Measurements from ENCODE around the gene ETF1.
A peak's percentile ranks its signal among the peaks of the same experiment; 100 is the strongest.

Gene ETF1

GRCh38 chr5:138542956-138543729 is at the start of gene ETF1:
TSS of gene ETF1 (minus strand) at chr5:138543236. CDS start at chr5:138542918, 318 bp downstream.
- DNase-seq (ENCODE audit: low read depth, low spot score): peak; percentile 100

GRCh38 chr5:138588013-138588788 is 45.2 kb upstream of the ETF1 start:
- DNase-seq (ENCODE audit: low read depth, low spot score): no peak

DNA sequence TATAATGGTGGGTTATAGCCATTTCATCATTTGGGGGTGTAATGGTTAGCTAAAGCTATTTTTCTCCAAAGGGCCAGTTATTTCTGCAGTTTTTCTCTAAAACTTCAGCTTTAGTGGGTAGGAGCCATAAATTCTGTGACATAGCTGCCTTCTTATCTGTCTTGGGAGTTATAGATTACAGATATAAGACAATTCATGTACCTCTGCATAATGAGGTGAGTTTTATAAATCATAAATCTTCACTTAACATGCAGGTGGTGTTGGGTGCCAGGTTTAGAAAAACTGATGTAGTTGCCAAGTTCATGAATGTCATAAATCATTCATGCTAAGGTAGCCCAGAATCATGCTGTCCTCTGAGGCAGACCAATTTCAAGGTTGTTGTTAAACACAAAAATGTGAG is 42.1 kb upstream of the ETF1 start:
- DNase-seq (ENCODE audit: low read depth, low spot score): no peak

DNA sequence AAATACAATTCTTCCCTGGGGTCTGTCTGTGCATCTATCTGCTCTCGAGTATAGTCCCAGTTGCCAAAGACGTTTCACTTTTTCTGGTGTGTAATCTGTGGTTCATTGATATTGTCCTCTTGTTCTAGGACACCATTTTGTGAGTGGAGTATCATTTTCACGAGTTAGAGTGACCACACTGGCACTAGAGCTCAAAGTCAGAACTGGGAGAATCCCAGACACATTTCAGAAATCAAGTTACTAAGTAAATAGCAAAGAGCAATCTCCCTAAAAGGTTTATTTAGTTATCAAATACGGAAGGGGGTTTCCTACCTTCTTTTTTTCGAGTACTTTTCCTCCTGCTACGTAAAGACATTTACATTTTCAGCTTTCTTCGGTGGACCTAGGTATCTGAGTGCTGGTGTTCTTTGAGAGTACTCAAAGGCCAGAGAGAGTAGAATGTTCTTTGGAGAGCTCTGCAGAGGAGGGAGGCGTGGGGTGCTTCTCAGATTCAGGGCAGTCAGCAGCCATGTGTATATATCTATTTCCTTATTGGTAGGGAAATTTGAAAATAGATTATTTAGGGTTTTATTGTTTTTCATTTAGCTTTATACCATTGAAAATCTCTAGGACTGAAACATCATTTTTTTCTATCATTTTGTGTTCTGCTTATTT is 41.1 kb upstream of the ETF1 start:
- DNase-seq (ENCODE audit: low read depth, low spot score): no peak

DNA sequence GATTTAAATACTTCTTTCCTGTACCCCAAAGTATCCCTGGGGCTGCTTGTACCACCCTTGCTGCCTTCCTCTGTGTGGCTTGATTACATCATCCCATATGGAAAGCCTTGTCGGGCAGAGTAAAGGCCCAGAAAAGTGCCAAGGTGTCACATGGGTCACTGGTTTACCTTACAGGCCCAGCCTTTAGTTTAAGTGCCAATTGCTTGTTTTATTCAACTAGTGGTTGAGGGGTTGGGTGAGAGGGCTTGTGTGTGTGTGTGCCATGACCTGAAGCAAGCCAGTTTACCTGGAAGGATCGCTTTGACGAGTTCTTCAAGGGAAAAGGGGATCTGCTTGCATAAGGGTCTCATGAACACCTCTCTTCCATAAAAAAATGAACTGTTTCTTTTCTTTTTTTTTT is 39.9 kb upstream of the ETF1 start:
- no peak for DNase-seq (ENCODE audit: low read depth, low spot score)

DNA sequence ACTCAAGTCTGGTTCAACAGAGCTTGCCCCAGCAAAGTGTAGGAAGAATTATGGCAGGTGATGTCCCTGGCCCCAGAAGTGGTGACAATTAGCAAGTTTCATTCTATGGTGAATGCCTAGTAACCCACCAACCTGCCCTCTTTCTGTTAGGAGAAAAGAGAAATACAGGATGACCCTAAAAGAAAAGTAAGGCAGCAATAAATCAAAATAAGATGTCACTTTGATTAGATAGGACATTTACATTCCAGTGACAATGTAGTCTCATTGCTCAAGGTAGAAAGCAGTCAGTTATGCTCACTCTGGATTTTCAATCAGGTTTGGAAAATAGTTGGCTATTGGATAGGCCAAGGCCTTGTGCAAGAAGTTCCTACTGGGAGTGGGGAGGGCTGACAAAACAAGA is 37.7 kb upstream of the ETF1 start:
- DNase-seq (ENCODE audit: low read depth, low spot score): no peak

DNA sequence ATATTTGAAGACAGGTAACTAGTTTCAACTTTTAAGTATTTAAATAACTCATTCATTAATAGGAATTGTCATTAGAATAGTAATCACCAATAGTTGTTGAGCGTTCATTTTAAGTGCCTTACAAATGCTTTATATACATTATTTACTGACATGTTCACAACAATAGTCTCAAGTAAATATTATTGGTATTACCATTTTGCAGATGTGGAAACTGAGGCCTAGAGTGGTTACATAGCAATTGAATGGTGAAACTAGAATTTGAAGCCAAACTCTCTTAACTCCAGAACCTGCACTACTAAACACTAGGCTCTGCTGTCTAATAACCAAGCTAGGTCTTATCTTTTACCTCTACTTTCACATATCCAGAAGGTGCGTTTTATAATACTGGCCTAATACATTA is 37.0 kb upstream of the ETF1 start:
- no peak for DNase-seq (ENCODE audit: low read depth, low spot score)

DNA sequence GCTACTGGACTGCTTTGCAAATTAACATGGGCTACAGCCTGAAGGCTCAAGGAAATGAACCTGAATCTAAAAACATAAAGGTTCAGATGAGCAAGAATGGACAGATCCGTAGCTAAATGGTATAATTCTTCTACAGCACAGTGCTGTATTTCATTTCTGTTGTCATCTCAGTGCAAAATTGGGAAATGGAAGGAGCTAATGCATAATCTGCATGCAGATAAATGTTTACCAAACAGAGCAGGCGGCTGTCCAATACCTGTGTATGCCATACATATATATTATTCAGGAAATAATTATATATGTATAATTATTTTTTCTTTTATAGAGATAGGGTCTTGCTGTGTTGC is 36.5 kb upstream of the ETF1 start:
- no peak for DNase-seq (ENCODE audit: low read depth, low spot score)

- no peak for DNase-seq (ENCODE audit: low read depth, low spot score)
Observed at GRCh38 chr5:138577452-138577851, 34.4 kb upstream of the ETF1 start.

DNA sequence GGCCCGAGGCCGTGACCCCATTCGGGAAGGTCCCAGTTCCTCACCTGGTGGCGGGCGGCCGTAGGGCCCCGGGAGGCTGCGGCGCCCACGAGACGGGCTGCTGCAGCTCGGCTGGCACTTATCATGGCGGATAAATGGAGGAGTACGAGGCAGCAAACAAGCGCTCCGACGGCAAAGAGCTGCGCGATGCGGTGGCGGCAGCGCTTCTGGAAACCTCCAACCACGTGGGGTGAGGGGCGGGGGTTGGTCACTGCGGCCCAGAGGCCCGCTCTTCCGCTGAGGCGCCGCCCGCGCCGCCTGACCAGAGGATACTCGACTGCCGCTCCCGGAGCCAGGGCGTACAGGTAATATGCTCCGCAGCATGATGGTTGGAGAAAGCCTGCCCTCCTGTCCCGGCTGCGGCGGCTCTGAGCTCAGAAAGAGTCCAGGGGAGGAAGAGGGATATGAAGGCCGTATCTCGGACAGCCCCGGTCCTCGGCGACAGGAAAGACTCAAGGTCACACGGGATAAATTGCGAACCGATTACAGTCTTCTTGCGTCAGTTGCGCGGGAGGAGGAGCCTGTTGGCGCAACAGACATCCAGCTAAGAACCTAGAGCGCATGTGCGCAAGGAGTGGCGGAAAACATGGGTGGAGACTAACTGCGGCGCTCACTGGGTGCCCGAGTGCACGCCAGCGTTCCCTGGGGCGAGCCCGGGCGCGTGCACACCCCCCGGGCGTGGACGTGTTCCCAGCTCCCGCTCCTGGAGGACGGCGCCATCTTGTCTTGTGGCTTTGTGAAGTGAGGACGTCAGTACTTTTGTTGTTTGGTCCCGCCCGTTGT is 32.4 kb upstream of the ETF1 start, which contains the start of gene HSPA9:
Gene HSPA9 (minus strand): TSS at position 208 of the 822 bp plus-strand sequence. CDS start 83 bp downstream, at position 125.
- peak; percentile 99 for DNase-seq (ENCODE audit: low read depth, low spot score)

DNA sequence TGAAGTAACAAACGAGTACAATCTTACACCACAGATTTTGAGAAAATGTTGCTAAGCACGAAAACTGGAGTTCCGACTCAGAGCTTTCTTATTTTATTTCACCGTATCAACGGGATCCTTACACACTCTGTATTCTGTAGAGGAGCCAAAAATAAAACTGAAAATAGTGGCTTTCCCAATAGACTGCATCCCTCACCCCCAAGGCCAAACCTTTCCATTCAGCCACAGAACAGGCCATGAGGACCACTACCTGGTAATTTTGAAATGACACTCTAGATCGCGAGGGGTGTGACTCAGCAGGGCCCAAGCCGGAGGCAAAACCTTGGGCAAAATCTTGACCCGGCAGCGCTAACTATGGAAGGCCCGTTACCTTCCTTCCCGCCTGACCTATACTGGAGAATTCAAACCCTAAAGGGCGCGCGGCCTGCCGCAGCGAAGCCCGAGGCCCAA is 31.7 kb upstream of the ETF1 start:
- no peak for DNase-seq (ENCODE audit: low read depth, low spot score)

DNA sequence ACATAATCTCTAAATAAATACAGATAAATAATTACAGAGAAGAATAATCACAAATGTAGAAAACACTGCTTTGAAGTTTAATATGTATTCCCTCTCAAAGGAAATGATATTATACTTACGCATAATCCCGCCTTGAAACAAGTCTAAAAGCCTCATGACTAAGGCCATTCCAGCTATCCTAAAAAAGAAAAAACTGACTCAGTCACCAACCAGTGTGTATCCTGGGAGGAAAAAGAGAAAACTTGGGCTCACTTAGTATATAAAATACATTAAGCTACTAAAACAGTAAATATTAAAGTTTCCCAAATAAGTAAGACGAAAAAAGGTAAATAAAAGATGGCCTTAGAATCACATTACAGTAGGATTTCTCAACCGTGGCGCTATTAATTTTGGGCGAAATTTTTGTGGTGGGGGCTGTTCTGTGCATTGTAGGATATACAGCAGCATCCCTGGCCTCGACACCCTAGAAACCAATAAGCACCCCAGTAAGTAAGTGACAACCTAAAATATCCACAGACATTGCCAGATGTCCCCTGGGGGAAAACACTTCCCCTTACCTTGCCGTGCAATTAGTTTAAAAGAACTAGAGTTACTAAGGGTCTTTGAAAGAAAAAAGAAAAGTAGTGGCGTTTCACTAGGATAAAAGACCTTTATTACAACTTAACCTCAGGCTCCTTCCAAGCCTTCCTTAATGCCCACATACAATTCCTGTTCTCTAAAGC is 31.1 kb upstream of the ETF1 start:
- no peak for DNase-seq (ENCODE audit: low read depth, low spot score)

- DNase-seq (ENCODE audit: low read depth, low spot score): no peak
Observed at GRCh38 chr5:138573223-138573622, 30.2 kb upstream of the ETF1 start.

DNA sequence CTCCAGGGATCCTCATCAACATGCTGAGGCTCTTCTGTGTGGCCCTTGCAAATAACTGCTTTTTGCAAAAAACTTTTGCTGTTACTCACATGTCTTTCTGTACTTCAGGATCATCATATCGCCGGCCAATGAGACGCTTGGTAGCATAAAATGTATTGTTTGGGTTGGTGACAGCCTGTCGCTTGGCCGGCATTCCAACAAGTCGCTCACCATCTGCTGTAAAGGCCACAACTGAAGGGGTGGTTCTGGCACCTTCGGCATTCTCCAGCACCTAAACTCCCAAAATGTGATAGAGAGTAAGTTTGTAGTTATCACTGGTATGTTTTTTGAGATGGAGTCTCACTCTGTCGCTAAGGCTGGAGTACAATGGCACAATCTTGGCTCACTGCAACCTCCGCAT is 27.8 kb upstream of the ETF1 start:
- DNase-seq (ENCODE audit: low read depth, low spot score): no peak

DNA sequence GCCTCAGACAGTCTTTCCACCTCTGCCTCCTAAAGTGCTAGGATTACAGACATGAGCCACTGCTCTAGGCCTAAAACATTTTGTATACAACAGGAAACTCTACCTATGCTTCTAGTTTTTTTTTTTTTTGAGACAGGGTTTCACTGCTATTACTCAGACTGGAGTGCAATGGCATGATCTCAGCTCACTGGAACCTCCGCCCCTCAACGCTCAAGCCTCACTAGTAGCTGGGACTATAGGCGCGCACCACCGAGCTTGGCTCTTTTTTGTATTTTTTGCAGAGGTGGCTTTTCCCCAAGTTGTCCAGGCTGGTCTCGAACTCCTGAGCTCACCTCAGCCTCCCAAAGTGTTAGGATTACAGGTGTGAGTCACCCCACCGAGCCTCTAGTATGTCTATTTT is 26.7 kb upstream of the ETF1 start:
- no peak for DNase-seq (ENCODE audit: low read depth, low spot score)

DNA sequence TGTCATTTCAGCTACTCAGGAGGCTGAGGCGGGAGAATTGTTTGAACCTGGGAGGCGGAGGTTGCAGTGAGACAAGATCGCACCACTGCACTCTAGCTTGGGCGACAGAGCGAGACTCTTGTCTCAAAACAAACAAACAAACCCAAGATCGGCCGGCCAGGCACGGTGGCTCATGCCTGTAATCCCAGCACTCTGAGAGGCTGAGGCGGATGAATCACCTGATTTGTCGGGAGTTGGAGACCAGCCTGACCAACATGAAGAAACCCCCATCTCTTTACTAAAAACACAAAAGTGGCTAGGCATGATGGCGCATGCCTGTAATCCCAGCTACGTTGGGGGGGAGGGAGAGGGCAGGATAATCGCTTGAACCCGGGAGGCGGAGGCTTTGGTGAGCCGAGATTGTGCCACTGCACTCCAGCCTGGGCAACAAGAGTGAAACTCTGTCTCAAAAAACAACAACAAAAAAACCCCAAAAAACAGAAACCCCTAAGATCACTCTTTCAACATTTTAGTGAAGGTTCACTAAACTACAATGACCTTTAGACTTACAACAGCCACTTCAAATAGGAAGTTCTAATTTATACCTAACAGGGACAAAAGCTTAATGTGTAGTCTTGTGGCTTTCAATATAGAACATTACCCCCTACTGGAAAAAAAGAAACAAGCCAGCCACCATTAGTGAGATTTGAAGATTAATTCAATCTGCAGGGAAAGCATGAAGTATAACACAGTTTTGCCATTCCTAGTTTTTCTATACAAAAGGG is 25.2 kb upstream of the ETF1 start:
- no peak for DNase-seq (ENCODE audit: low read depth, low spot score)

GRCh38 chr5:138566792-138567191 is 23.8 kb upstream of the ETF1 start:
- no peak for DNase-seq (ENCODE audit: low read depth, low spot score)

GRCh38 chr5:138565100-138565821 is 22.2 kb upstream of the ETF1 start:
- DNase-seq (ENCODE audit: low read depth, low spot score): no peak

GRCh38 chr5:138564242-138564641 is 21.2 kb upstream of the ETF1 start:
- DNase-seq (ENCODE audit: low read depth, low spot score): no peak

Data from brain pericyte (primary cell).